ENCODE results near the gene CPB2. TPM values are rescaled to one million over a fixed set of nuclear protein-coding genes. Genes with fewer than 3 reads are reported as not detected.

CPB2 gene
- total and polyA plus RNA-seq, 9 of the 15 experiments (the other 6 are each of a cell fraction or from before 2014, with no cell fraction given) = 0.03 to 0.16 (median 0.07) TPM; not detected in 6

GRCh38 chr13:46008631-46009030 is 96.2 kb downstream of the CPB2 start (continued):
- TF ChIP-seq, protein P1, sequence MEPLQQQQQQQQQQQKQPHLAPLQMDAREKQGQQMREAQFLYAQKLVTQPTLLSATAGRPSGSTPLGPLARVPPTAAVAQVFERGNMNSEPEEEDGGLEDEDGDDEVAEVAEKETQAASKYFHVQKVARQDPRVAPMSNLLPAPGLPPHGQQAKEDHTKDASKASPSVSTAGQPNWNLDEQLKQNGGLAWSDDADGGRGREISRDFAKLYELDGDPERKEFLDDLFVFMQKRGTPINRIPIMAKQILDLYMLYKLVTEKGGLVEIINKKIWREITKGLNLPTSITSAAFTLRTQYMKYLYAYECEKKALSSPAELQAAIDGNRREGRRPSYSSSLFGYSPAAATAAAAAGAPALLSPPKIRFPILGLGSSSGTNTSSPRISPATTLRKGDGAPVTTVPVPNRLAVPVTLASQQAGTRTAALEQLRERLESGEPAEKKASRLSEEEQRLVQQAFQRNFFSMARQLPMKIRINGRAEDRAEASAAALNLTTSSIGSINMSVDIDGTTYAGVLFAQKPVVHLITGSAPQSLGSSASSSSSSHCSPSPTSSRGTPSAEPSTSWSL (CRISPR knock-in tag; IDR thresholded peaks at IDR 0.05; ENCODE audit: borderline replicate concordance) = no peak
- TF ChIP-seq BRCA1 (IDR thresholded peaks at IDR 0.05) = no peak
- no peak for TF ChIP-seq BRCA1 (CRISPR knock-in tag; IDR thresholded peaks at IDR 0.05)
- no peak for TF ChIP-seq AFF1 (IDR thresholded peaks at IDR 0.05; ENCODE audit: low read depth in 1 of 2, partially characterized antibody in 2 of 2)
- no peak for TF ChIP-seq HEY1 (CRISPR knock-in tag; IDR thresholded peaks at IDR 0.05; ENCODE audit: borderline replicate concordance)
- TF ChIP-seq, protein P2, sequence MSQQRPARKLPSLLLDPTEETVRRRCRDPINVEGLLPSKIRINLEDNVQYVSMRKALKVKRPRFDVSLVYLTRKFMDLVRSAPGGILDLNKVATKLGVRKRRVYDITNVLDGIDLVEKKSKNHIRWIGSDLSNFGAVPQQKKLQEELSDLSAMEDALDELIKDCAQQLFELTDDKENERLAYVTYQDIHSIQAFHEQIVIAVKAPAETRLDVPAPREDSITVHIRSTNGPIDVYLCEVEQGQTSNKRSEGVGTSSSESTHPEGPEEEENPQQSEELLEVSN (IDR thresholded peaks at IDR 0.05; ENCODE audit: borderline replicate concordance in 1 of 2, extremely low read depth in 1 of 2, insufficient read depth in 1 of 2, insufficient read length in 1 of 2, low read depth in 1 of 2, low read length in 1 of 2, poor library complexity in 1 of 2, severe bottlenecking in 1 of 2) = no peak
- TF ChIP-seq ARID2 (IDR thresholded peaks at IDR 0.05) = no peak
- no peak for TF ChIP-seq ARNT (IDR thresholded peaks at IDR 0.05)
